Brain microvascular endothelial cell (primary cell): ENCODE measurements around the gene TBXAS1.
A peak's percentile ranks its signal among the peaks of the same experiment; 100 is the strongest.

Source experiments
- DNase-seq: peaks from one replicate; pipeline ENCODE4 v3.0.0-alpha.2; 2020
- H3K27ac ChIP-seq: fragments of 250-450 bp; sonication (Bioruptor Pico); 2 replicates; pipeline ENCODE4 v1.5.1; 2020; ENCODE audit warnings: mild to moderate bottlenecking, moderate library complexity
- H3K27me3 ChIP-seq: fragments of 250-450 bp; sonication (Bioruptor Pico); replicated peaks from 2 replicates; pipeline ENCODE4 v1.5.1; 2020; ENCODE audit warnings: mild to moderate bottlenecking
- H3K36me3 ChIP-seq: fragments of 250-450 bp; sonication (Bioruptor Pico); replicated peaks from 2 replicates; pipeline ENCODE4 v1.5.1; 2020; ENCODE audit warnings: mild to moderate bottlenecking
- H3K4me3 ChIP-seq: 2 replicates; pipeline ENCODE4 v1.5.1; 2011; ENCODE audit warnings: low read depth, mild to moderate bottlenecking, control low read depth, low read length, moderate library complexity
- in situ Hi-C: cut with HindIII; loops from 2 replicates; pipeline ENCODE4 v1.10.0; 2017; ENCODE audit warnings: low sequenced_read_pairs, low pct_ligation_motif_present
- TF ChIP-seq, protein P1 (sequence below): IDR thresholded peaks from 2 replicates; pipeline ENCODE4 v1.5.1; 2011; ENCODE audit warnings: low read depth, mild to moderate bottlenecking, moderate library complexity, low read length, control low read depth, inconsistent platforms; ENCODE audit errors: missing control alignments

The TBXAS1 gene

DNA sequence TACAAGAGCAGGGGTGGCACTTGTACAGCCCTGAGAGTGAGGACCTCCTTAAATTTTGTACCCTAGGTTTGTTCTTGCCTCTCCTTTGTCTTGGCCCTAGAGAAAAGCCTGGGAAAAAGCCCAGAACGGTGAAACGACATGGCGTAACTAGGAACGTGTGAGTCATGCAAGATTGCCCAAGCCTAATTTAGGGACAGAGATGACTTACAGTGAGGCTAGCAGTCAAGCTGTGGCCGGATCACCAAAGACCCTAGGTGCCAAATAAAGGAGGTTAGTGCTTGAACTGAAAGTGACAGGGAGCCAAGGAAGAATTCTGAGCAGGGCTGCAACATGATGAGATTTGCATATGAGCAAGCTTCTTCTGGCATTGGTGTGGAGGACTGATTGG, 25.1 kb downstream of the TBXAS1 start:
- Histone ChIP-seq H3K27ac (no peak overlapping the region), H3K27me3 (no peaks in the 10 kb centered on the region), H3K4me3 (no peak overlapping the region), H3K36me3 (no peaks in the 10 kb centered on the region)
- DNase-seq = peak; percentile 45
- in situ Hi-C loops = no loop called here
- TF ChIP-seq, protein P1, sequence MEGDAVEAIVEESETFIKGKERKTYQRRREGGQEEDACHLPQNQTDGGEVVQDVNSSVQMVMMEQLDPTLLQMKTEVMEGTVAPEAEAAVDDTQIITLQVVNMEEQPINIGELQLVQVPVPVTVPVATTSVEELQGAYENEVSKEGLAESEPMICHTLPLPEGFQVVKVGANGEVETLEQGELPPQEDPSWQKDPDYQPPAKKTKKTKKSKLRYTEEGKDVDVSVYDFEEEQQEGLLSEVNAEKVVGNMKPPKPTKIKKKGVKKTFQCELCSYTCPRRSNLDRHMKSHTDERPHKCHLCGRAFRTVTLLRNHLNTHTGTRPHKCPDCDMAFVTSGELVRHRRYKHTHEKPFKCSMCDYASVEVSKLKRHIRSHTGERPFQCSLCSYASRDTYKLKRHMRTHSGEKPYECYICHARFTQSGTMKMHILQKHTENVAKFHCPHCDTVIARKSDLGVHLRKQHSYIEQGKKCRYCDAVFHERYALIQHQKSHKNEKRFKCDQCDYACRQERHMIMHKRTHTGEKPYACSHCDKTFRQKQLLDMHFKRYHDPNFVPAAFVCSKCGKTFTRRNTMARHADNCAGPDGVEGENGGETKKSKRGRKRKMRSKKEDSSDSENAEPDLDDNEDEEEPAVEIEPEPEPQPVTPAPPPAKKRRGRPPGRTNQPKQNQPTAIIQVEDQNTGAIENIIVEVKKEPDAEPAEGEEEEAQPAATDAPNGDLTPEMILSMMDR = no peak

- no peak overlapping the region for H3K27ac ChIP-seq
- TF ChIP-seq, protein P1 = no peak
- H3K36me3 ChIP-seq = no peaks in the 10 kb centered on the region
- H3K27me3 ChIP-seq = no peaks in the 10 kb centered on the region
- H3K4me3 ChIP-seq = no peak overlapping the region
- DNase-seq = no peak
- in situ Hi-C loops = no loop called here
These were observed 25.9 kb downstream of the TBXAS1 start for GRCh38 chr7:139854803-139855497.

GRCh38 chr7:139855498-139856270, 26.6 kb downstream of the TBXAS1 start:
- no peaks in the 10 kb centered on the region for H3K36me3 ChIP-seq
- TF ChIP-seq, protein P1 = no peak
- no peak overlapping the region for H3K27ac ChIP-seq
- no peak overlapping the region for H3K4me3 ChIP-seq
- H3K27me3 ChIP-seq = no peaks in the 10 kb centered on the region
- in situ Hi-C loops = no loop called here
- no peak for DNase-seq

DNA sequence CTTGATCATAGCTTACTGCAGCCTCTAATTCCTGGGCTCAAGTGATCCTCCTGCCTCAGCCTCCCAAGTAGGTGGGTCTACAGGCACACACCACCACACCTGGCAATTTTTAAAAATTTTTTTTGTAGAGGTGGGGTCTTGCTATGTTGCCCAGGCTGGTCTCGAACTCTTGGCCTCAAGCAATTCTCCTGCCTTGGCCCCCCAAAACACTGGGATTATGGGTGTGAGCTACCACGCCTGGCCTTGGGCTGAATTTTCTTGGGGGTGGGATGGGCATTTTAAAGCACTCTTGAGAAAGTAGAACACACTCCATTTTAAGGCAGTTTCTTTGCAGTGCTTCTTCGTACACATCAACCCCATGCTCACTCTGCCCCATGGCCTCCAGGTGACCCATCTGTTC, 28.7 kb downstream of the TBXAS1 start:
- no peaks in the 10 kb centered on the region for H3K27me3 ChIP-seq
- TF ChIP-seq, protein P1 = no peak
- in situ Hi-C loops = no loop called here
- DNase-seq = no peak
- no peak overlapping the region for H3K27ac ChIP-seq
- no peaks in the 10 kb centered on the region for H3K36me3 ChIP-seq
- H3K4me3 ChIP-seq = no peak overlapping the region

- H3K27ac ChIP-seq = no peak overlapping the region
- TF ChIP-seq, protein P1 = no peak
- DNase-seq = no peak
- H3K27me3 ChIP-seq = no peaks in the 10 kb centered on the region
- H3K4me3 ChIP-seq = no peak overlapping the region
- in situ Hi-C loops = no loop called here
- H3K36me3 ChIP-seq = no peaks in the 10 kb centered on the region
These were observed 31.2 kb downstream of the TBXAS1 start for GRCh38 chr7:139860090-139860775.
